AG09319 (cell line): ENCODE results near the gene RAB40C.

Source experiments
- DNase-seq: peaks from one replicate; pipeline ENCODE4 v3.0.0-alpha.2; 2010; ENCODE audit warnings: low read depth; ENCODE audit errors: extremely low read depth
- TF ChIP-seq, protein P1 (sequence below): IDR thresholded peaks from 2 replicates; pipeline ENCODE4 v1.5.1; 2011; ENCODE audit warnings: low read depth, mild to moderate bottlenecking, inconsistent platforms, low read length, moderate library complexity

The RAB40C gene

DNA sequence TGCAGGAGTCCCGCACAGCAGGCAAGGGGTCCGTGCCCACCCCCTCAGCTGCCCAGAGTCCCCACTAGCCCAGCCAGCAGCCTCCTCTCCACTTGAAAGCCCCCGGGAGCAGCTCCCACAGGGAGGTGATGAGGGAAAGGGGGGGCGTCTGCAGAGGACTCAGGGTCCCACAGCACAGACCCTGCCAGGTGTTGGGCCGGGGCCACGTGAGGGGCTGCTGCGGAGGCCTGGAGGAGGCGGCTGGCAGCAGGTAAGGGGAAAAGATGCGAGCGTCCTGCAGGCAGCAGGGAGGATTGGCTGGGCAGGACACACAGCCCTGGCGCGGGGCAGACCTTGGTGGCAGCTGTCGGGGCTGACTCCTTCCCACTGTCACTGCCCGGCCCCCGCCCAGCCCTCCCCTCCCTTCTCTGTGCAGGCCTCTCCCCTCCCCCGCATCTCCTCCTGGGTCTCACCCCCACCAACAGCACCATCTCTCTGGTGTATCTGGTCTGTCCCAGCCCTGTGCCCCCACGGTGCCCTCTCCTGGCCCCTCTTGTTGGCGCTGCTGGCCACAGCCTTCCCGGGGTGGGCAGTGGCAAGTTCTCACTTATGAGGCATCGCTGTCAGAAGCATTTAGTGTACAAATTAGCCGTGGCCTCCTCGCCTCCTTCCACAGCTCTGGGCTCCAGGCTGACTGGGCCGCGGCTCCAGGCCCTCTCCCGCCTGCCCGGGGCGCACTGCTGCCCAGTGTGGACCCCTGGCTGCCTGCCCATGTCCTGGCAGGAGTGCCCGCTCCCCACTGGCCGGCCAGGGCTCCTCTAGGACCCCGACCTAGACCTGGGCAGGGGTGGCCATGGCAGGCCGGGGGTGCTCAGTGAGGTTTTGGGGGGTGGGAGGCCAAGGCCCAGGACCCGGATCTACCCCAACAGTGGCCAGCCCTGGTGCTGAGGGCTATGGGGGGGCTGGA, 34.1 kb upstream of the RAB40C start:
- DNase-seq, result no peak

DNA sequence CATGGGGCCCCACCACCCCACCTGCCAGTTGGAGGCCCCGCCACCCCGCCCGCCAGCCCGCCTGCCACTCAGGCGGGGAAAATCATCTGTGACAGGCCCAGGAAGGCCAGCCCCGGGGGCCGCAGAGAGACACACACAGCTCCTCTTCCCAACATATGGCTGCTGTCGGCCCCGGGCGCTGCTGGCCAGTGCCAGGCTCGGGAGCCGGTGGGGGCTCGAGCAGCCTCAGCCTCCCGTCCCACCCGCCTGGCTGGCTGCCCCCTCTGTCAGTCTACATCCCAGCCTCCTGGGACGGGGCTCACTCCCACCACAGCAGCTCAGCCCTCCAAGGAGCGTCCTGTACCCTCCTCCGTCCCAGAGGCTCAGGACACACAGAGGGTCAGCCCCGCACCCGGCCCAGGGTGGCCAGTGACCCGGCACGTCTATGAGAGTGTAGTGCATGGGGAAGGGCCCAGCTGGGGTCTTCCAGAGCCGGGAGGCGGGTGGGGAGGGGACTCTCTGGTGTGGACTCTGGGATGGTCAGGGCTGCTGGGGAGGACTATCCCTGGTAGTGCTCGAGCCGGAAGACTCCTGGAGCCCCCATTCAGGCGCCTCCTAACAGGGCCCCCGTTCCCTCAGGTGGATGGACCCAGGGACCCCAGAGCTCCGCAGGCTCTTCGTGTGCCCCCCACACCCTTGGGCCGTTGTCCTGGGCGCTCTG, 33.2 kb upstream of the RAB40C start:
- TF ChIP-seq, protein P1, sequence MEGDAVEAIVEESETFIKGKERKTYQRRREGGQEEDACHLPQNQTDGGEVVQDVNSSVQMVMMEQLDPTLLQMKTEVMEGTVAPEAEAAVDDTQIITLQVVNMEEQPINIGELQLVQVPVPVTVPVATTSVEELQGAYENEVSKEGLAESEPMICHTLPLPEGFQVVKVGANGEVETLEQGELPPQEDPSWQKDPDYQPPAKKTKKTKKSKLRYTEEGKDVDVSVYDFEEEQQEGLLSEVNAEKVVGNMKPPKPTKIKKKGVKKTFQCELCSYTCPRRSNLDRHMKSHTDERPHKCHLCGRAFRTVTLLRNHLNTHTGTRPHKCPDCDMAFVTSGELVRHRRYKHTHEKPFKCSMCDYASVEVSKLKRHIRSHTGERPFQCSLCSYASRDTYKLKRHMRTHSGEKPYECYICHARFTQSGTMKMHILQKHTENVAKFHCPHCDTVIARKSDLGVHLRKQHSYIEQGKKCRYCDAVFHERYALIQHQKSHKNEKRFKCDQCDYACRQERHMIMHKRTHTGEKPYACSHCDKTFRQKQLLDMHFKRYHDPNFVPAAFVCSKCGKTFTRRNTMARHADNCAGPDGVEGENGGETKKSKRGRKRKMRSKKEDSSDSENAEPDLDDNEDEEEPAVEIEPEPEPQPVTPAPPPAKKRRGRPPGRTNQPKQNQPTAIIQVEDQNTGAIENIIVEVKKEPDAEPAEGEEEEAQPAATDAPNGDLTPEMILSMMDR, result no peak
- DNase-seq, result no peak

More for the DNA sequence above, 34.1 kb upstream of the RAB40C start:
- TF ChIP-seq, protein P1, result no peak; the same call in 1 of the 2 replicates

DNA sequence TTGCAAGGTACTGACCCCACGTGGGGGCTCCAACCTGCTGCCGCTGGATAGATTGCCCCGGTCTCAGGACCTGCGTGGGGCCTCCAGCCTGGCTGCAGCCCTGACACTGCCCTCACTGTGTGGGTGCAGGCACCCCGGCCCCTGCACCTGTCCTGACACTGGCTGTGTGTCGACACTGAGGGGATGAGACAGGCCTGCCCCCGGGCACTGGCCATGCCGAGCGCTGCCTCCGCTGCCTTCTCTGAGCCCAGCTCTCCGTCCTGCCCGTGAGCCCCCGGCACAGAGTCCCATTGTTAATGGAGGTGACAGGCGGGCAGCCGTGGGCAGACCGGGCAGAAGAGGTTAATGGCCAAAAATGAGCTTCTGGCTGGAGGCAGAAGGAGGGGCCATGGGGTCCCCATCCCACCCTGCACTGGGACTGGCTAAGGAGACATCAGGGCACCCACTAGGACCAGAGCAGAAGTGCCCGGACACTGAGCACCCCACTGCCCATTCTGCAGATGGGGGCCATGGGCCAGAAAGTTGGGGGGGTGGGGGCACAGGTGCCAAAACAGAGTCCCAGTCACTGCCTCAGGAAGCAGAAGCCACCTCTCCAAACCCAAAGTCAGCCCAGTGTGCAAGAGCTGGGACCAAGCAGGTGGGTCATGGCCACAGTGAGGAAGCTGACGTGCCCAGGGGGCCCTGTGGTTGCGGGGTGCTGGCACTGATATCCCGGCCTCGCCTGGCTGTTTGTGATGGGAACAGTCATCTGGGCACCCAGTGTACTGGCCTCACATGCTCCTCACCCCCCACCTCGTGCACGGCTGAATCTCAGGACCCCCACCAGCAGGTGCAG, 32.2 kb upstream of the RAB40C start:
- no peak for DNase-seq
- TF ChIP-seq, protein P1, result no peak

DNA sequence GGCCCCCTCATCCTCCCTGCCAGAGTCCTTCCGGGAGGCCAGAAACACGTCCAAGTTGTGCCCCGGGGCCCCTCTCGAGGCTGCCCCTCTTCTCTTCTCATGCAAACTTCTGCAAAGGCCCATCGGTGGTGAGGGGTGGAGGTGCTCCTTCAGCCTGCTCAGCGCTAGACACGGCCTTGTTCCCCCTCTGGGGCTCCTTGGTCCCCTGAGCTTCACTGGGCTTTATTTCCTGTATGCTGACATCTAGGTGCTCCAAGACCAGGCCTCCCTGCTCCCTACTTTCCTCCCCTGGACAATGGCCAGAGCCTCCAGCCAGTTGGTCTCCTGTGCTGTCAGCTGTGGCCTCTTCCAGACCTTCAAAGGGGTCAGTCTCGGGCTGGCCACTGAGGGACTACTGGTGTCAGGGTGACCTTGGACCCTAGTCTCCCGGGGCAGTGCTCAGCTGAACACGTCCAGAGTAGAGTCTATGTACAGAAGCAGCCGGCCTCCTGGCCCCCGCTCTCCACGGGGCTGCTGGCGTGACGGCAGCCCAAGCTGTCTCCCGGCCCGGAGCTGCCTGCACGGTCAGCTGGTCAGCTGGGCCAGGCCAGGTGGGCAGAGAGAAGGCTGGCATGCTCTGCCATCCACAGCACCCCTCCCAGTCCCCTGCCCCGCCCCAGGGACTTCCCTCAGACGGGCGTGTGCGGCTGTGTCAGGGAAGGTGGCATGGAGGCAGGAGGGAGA, 31.4 kb upstream of the RAB40C start:
- TF ChIP-seq, protein P1, result no peak

DNA sequence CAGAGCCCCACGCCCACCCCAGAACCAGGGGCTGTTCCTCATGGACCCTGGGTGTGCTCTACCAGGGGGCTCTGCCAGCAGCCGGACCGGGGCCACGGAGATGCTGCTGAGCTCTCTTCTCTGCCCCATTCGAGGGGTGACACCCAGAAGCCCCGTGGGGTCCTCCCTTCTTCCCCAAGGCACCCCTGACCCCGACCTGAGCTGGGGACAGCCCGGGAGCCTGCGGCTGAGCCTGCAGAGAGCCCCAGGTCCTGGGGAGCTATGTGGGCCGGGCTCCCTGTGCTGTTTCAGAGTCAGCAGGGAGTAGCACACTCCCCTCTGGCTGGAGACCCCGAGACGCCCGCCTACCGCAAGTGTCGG, 30.9 kb upstream of the RAB40C start:
- DNase-seq, result no peak
- TF ChIP-seq, protein P1, result no peak

More for the DNA sequence above, 31.4 kb upstream of the RAB40C start:
- DNase-seq, result no peak

DNA sequence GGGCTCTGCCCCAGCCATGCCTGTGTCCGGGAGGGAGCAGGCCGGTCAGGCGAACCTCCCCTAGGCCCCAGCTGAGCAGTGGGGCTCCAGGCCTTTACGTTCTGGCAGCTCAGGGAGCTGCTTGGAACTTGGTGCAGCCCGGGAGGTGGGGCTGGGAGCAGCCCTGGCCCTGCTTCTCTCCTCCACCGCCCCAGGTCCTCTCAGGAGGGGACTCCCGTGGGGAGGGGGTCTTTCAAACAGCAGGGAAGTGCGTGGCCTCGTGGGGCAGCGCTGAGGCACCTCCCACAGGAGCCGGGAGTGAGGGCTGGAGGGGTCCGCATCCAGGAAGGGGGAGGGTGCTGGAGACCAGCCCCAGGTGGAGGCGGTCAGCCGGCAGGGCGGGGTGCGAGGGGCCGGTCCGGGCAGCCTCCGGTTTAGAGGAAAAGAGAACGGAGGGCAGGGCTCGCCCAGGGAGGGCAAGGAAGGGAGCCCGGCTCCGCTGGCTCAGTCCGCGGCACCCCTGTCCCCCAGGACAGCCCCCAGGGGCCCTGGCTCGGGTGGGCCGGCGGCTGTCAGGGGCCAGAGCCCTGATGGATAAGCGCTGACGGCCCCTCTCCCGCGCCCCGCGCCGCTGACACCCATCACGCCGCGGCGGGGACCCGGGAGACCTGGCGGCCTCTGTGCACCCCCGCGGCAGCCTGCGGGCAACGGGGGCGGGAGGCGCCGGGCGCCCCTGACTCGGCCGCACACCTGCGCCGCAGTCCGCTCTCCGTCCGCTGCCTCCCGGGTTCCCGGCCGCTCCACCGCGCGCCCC, 30.3 kb upstream of the RAB40C start:
- DNase-seq, result no peak
- TF ChIP-seq, protein P1, result no peak
